Measurements from ENCODE around the gene USP30.

GRCh38 chr12:109098651-109099050, 46.3 kb downstream of the USP30 start:
- TF ChIP-seq USF2 (IDR thresholded peaks at IDR 0.05; ENCODE audit: borderline replicate concordance, low read depth, low read length): no peak
- TF ChIP-seq CTCF (IDR thresholded peaks at IDR 0.05 in 2 of 3, conservative IDR thresholded peaks at IDR 0.05 in 1 of 3; ENCODE audit: control insufficient read depth in 2 of 3, extremely low read depth in 1 of 3, insufficient read depth in 1 of 3, low read depth in 3 of 3, low read length in 3 of 3): no peak
- TF ChIP-seq PBX3 (IDR thresholded peaks at IDR 0.05; ENCODE audit: insufficient replicate concordance, low read depth, low read length): no peak
- TF ChIP-seq ATF2 (IDR thresholded peaks at IDR 0.05; ENCODE audit: low read length): no peak

Data from GM12878 (cell line).